ENCODE measurements around the gene SLC35G1. TPM values are rescaled to one million over a fixed set of nuclear protein-coding genes. Genes with fewer than 3 reads are reported as not detected.

Gene SLC35G1
- polyA plus RNA-seq, 12 donors, result 4.0 to 11.1 (median 5.1) TPM; not detected in 1

- no peak for DNase-seq
Measured at GRCh38 chr10:93874309-93875031, 19.3 kb upstream of the SLC35G1 start.

DNA sequence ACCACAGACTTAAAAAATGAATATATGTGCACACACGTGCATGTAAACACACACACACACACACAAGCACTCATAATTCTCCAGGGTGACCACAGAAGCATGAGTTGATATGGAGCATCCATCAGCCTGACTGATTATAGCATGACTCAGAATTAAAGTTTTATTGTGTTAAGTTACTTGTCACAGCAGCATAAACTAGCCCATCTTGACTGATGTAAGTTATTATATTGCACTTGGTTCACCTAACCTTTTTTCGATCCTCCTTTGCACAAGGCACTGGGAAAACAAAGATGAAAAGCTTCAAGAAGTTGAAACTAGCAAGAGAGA lies 18.8 kb upstream of the SLC35G1 start:
- DNase-seq, result no peak

- no peak for DNase-seq
Measured at GRCh38 chr10:93876381-93876780, 17.4 kb upstream of the SLC35G1 start.

- no peak for DNase-seq
Measured at GRCh38 chr10:93879273-93879672, 14.5 kb upstream of the SLC35G1 start.

DNA sequence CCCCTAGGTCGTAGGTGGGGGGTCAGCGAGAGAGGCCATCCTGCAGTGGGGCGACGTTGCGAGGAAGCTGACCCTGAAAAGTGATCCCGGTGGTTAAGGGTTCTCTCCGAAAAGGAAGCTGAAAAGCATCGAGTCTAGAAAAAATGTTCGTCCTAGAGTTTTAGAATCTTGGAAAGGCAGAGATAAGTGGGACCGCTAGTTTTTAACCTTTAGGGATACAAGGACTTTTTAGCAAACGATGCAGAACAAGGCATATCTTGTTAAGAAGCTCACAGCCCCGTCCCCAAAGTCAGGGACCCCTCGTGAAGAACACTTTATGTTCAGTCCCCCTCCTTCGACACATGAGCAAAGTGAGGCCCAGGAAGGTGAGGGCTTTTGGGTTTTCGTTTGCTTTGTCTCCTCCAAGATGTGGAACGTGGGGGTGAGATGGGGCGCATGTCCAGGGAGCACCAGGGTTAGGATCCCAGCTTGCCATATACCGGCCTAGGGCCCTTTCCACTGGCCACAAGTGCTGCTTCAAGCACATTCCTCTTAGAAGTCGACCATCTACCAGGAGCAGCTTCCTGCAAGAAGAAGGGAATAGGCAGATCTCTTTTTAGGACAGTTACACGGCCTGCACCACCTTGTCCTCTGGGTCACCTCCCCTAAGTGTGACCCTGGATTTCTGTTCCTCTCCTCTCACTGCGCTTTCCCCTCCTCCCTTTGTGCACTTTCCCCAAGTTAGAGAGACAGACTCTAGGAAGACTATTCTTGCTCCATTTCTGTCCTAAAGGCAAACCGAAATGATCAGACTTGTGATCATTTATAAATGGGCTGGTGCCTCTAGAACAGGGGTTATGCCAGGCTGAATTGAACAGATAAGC lies 969 bp downstream of the SLC35G1 start:
- peak; percentile 5 for DNase-seq

DNA sequence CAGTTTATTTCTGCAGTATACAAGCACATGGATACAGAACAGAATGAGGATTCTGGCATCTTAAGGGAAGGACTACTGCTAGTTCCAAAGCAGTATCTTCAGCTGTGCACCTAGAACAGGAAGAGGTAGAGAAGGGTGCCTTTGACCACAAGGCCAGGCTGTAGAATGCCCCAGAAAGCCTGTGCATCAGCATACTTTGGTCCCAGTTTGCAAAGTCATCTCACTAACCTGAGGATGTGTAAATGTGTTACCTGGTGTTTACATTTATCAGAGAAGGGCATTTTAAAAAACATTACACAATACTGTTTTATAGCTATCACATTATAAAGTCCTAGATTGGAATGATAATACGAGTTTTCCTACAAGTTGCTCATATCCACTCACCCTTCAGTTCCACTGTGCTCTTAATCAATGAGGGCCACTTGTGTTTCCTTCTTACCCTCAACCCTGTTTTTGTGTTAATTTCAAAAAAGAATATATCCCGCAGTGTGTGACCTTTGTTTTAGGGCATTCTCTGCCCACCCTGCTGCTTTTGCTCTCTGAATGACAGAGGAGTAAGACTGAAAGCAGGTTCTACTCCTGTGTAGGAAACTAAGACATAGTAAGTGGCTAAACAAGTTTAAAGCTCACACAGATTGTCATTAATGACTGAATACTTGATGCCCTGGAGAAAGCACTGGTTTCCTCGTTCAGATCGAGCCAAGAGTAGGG lies 3.4 kb downstream of the SLC35G1 start:
- no peak for DNase-seq

DNA sequence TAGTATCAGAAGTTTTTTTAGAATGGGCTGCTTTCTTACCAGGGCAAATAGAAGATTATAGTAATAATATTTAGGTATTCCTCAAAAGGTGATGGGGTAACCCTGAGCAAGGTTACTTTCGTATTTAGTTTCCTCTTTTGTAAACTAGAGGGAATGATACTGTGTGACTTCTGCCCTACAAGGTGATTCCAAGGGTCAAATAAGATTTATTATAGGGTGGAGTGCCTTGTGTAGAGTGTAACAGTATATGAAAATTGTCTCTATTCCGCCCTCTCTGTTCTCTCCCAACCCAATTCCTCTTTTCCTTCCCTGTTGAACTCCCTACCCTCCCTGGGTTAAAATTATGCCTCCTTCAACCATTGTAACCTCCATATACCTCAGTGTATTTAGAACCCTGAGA lies 5.3 kb downstream of the SLC35G1 start:
- DNase-seq, result no peak

GRCh38 chr10:93903051-93903450 lies 9.3 kb downstream of the SLC35G1 start:
- DNase-seq, result no peak

DNA sequence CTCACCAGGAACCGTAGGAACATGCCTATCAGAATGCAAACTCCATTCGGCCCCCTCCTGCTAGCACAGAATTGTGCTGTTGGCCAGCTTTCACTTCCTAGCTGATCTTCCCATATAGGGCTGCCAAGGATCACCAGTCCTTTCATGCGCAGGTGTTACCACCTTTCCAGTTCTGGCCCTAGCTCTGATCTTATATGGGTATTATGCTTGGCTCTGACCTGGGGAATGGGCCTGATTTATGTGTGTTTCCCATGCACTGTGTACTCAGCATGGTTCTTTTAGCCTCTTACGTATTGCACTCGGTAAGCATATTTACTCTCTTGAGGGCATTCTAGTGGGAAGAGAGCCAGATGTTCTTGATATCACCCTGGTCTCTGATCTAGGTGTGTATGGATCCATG lies 11.1 kb downstream of the SLC35G1 start:
- no peak for DNase-seq

DNA sequence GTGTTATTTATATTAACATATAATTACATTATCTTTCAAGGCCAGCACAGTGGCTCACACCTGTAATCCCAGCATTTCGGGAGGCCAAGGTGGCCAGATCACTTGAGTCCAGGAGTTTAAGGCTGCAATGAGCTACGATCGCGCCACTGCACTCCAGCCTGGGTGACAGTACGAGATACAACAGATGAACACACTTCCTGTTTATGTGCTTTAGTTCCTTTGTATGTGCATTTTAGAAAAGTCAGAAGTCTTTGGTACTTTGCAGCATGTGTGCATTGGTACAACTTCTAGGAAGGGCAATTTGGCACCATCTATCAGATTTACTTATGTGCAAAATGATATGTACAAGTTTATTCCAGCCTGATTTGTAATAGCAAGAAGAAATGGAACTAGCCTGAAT lies 13.3 kb downstream of the SLC35G1 start:
- DNase-seq, result no peak

DNA sequence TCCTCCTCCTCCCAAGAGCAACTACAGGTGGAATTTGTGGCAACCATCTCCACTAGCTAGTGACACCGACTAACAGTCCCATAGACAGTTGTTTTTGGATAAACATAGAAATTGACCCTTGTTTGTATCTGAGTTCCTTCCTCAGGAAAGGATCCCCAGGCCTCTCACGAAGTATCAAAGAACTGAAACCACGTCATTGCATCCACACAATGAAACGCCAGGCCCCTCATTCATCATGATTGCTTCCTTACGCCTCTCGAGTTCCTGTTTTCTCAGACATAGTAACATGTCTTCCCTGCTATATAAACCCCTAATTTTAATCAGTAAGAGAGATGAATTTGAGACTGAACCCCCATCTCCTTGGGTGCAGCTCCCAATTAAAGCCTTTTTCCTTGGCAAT lies 18.1 kb downstream of the SLC35G1 start:
- DNase-seq, result no peak

DNA sequence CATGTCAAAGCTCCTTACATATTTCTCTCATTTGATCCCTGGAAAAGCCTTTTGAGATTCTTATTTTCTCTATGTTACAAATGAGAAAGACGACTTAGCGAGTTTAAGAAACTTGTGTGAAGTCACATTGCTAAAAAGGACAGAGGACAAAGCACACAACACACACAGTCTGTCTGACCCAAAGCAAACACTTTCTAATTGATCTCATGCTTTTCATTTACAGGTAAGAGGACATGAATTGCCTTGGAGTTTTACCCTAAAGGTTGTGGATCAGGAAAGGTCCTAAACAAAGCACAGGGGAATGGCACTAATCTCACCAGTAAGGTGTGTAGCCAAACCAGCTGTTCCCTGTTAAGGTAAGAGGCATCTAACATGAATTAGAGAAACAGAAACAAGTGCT lies 18.7 kb downstream of the SLC35G1 start:
- DNase-seq, result no peak

- DNase-seq, result no peak
Measured at GRCh38 chr10:93913706-93914105, 19.9 kb downstream of the SLC35G1 start.

- no peak for DNase-seq
Measured at GRCh38 chr10:93915598-93915997, 21.8 kb downstream of the SLC35G1 start.

- peak; percentile 33 for DNase-seq
Measured at GRCh38 chr10:93916257-93917063, 22.7 kb downstream of the SLC35G1 start.

DNA sequence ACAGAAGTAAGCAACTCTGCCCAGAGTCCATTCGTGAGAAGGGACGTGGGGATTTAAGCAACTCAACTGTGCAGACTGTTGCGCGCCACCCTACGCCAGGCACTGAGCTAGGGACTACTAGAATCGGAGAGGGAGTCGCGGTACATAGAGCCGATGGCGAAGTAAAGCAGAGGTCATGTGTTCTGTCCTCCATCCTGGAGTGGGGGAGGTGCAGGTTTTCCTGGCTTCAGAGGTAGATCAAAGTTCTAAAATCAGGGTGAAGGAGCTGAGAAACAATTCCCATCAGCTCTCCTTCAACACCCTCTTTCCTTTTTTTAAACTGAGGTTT lies 23.2 kb downstream of the SLC35G1 start:
- no peak for DNase-seq

DNA sequence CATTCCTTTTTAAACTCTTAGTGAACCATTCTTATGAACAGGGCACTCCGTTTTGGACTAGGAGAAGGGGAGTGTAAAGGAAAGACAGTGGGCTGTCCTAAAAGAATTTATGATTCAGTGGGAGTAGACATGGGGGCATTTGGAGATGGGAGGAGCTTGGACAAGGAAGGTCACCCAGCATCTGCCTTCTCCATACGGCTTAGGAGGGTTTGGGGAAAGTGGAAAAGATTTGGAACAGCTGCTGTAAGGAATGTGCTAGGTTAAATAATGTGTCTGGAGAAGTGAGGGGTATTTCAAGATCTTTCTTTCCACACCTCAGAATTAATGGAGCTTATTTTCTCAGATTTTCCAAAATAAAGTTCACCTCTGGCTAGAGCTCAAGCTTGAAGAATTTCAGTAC lies 24.0 kb downstream of the SLC35G1 start:
- DNase-seq, result no peak

DNA sequence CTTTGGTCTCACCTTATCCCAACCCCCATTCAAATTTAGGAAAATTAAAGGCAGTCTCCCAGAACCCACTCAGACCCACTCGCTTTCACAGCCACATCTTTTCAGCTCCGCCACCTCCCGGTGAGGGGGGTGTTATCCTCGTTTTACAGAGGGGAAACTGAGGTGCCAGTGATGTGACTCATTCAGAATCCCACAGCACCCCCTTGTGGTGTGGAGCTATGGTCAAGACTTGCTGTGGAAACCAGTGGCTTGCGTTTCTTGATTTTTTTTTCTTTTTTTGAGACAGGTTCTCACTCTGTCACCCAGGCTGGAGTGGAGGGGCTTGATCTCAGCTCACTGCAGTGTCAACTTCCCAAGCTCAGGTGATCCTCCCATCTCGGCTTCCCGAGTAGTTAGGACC lies 27.6 kb downstream of the SLC35G1 start:
- DNase-seq, result no peak

DNA sequence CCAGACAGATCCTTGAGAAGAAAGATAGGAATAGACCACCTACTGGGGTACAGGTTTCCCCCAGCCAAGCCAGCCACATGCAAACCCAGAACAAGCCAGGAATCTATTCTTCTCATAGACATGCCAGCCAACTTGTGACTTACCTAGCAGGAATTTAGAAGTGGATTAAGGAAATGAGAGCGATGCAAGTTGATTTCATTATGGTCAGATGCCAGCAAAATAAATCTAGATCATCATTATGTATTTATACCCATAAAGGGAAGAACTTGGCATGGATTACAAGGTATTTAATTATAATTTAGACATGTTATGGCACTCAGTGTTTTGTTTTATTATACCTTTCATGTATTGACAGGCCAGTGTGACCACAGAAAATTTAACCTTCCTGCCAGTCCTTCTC lies 32.8 kb downstream of the SLC35G1 start:
- DNase-seq, result no peak

DNA sequence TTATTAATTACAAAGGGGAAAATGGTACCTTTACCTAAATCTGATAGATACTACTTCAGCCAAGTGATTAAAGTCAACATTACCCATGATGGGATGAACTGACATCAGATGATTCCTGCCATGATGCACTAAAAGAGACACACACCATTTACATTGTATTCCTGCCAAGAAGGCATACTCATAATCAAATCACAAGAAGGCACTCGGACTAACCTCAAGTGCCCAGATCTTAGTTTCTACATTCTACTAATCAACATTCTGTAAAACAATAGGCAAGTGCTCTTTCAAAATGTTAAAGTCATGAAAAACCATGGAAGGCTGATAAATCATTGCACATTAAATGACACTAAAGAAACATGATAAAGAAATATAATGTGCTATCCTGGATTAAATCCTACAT lies 44.4 kb downstream of the SLC35G1 start:
- DNase-seq, result no peak

DNA sequence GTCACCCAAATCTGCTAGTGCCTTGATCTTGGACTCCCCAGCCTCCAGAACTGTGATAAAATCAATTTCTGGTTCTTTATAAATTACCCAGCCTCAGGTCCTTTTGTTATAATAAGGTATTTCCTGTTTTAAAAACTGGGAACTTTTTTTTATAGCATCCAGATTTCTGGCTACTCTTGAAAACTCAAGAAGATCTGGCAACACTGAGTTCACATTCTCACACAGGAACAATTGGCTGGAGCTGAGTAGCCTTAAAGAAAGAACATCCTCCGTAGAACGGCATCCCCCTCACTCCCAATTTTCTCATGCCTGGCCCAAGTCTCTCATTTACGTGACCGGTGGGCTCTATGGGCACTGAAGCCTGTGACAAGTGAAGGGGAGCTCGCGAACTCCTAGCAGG lies 47.1 kb downstream of the SLC35G1 start:
- no peak for DNase-seq

GRCh38 chr10:93941606-93942005 lies 47.8 kb downstream of the SLC35G1 start:
- peak; percentile 73 for DNase-seq
